Renal pelvis (tissue), 4 donors: Measurements from ENCODE around the gene SH2D1B. TPM values are rescaled to one million over a fixed set of nuclear protein-coding genes. Genes with fewer than 3 reads are reported as not detected.

Source experiments
- DNase-seq: peaks from one replicate; pipeline ENCODE4 v3.0.0-alpha.2; 2013
- polyA plus RNA-seq, 3 donors: library from polyadenylated mRNA; unstranded; fragments of 120-200 nt; gene quantifications; one replicate each; pipeline ENCODE4 v1.2.1, GENCODE V29; 2013; ENCODE audit not compliant: insufficient read length in 3 of 3

The SH2D1B gene
- polyA plus RNA-seq, 3 donors = 0.14 to 0.52 (median 0.27) TPM

GRCh38 chr1:162400790-162401355 is 11.1 kb downstream of the SH2D1B start:
- no peak for DNase-seq

- DNase-seq = no peak
These were observed 12.8 kb downstream of the SH2D1B start for GRCh38 chr1:162398999-162399580.

DNA sequence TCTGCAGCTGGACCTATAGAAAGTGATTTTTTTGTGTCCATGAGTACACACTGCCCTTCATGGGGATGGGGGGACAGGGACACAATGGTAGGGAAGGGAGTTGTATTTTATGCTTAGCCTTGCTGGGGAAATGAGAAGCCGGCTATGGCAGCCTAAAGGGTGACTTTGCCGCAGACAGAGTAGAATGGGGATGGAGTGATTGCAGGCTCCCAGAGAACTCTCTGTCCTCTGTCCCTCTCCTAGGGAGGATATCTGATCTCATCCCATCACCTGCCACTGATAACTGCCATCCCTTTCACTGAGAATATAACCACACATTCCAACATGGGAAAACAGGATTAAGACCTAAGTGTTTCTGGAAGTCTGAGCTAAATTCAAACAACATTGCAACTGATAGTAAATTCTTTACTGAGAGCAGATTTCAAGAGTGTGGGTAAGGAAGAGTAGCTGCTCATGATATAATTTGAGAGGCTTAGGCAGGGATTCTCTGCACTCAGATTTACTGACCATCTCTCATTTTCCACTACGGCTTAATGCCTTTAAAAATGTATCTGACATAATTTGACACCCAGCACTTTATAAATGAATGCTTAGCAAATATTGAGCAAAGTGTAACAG is 13.9 kb downstream of the SH2D1B start:
- no peak for DNase-seq

DNA sequence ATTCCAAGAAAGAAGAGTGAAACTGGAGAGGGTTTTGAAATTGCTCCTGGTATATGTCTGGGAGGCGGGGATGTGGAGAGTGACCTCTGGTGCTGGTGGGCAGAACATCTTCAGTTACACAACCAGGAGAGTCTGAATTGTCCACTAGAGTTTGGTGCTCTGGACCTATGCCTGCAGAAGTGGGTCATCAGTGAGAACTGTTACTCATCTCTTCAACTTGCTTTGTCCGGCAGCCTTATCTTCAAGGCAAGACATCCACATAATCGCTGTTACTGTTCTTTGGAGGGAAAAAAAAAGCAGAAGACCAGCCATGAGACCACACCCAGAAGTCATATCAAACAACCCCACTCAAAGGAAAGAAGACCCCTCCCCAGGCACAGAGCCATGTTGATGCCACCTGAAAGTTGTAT is 14.9 kb downstream of the SH2D1B start:
- no peak for DNase-seq

GRCh38 chr1:162396201-162396906 is 15.6 kb downstream of the SH2D1B start:
- no peak for DNase-seq

- no peak for DNase-seq
These were observed 20.0 kb downstream of the SH2D1B start for GRCh38 chr1:162391790-162392563.

DNA sequence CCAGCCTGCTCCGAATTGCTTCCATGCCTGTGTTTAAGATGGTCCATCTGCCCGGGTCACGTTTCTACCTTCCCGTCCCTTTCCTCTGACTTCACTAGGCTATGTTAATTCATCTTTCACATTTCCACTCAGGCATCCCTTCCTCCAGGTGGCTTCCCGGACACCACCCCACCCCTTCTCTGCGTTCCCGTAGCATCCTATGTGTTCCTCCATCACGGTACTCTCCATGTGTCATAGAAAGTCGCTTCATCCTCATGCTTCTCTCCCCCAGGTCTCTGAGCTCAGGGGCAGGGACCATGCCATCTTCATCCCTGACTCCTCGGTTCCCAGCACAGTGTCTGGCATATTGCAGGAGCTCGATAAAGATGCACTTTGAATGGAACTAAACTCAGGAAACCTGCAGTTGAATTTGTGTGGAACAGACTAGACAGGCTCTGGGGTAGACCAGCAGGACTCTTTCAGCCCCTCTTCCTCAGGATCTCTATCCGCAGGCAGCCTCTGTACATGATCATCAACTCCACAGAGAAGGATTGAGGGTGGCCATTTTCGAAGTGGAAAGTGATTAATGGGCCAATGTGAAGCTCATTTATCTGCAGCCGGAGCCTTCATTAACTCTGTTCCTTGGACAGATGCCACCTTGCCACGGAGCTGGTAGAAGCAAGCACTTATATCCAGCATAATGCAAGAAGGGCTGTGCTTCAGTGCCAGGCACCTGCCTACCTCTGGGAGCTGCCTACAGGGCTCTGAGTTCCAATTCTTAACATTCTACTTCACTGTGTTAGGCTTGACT is 21.3 kb downstream of the SH2D1B start:
- DNase-seq = no peak

- DNase-seq = no peak
These were observed 22.0 kb downstream of the SH2D1B start for GRCh38 chr1:162389971-162390370.

DNA sequence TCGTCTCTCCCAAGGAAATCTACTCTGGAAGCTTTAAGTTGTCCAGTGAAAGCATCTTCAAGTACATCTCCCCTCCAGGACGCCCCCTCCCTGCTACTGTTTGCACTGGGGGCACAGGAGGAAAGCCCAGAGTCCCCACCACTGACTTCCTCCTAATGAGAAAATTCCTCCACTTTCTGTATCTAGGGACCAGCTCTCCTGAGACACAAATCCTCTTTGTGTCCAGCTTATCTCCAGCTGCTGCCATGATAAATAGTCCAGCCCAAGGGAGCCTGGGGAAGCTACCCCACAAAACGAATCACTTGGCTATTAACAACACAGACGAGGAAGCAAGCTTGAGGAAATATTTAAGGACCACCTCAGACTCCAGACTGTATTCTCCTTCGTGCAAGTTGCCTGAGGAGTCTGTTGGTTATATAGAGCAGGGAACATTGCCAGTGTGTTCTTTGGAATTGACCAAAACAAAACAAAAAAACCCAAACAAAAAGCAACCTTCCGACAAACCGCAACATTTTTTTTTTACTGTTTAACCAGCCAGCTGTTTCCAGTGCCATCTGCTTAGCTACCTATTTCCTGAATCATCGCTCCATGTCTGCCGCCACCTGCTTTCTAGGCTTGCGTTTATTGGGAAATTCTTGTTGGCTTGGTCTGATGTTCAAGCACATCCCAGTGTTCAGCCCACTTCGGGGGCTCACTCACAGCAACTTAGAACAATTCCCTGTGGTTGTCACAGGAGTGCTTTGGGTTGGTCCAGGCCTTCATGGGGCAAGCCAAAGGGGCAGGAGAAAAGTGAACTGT is 22.7 kb downstream of the SH2D1B start:
- DNase-seq = no peak

- DNase-seq = no peak
These were observed 23.3 kb downstream of the SH2D1B start for GRCh38 chr1:162388615-162389014.

- DNase-seq = no peak
These were observed 23.8 kb downstream of the SH2D1B start for GRCh38 chr1:162388083-162388594.

- no peak for DNase-seq
These were observed 24.5 kb downstream of the SH2D1B start for GRCh38 chr1:162387226-162388082.

- no peak for DNase-seq
These were observed 25.4 kb downstream of the SH2D1B start for GRCh38 chr1:162386292-162387225.

DNA sequence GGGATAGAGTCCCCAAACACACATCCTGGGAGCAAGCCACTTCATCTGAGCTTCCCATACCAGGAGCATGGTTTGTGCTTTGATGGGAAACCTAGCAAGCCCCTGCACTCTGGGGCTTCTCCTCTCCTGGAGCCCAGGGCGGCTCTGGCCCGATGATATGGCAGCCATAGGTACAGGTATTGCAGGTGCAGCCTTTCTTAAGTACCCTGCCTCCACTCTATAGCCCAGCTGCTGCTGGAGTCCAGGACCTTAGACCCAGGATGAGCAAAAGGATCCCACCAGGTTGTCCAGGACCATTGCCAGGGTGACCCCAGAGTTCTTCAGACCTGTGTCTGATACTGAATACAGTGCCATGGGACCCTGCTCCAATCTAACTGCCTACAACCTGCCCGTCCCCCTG is 26.2 kb downstream of the SH2D1B start:
- DNase-seq = no peak

DNA sequence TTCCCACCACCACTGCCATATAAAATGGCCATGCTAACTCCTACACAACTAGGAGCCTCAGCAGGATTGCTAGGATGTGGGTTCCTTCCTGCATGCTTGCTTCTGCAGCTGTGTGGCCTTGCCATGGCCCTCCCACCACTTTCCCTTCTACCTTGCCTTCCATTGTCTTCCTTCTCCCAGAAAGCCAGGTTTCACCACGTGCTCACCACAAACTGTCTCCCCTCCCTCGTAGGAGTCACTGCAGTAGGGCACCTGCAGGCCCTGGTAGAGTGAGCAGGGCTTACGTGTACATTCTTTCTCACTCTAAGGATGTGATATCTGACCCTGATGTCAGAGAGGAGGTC is 26.7 kb downstream of the SH2D1B start:
- DNase-seq = no peak

GRCh38 chr1:162384601-162385279 is 27.2 kb downstream of the SH2D1B start:
- no peak for DNase-seq

DNA sequence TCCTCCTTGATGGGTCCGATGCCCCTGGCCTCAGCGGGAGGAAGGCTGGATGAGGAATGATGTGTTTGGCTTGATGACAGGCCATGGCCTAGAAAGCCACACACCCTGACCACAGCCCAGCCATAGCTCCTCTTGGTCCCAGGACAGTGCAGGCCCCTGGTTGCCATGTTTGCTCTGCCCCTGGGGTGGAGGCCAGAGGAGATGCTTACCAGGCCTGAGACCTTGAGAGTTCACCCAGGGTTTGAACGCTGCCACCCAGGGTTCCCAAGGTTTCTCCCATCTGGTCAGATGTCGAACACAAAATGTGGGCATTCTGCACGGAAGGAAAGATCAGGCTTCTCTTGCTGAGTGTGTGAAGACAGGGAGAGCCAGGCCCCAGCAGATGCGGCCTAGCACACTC is 27.8 kb downstream of the SH2D1B start:
- DNase-seq = no peak

DNA sequence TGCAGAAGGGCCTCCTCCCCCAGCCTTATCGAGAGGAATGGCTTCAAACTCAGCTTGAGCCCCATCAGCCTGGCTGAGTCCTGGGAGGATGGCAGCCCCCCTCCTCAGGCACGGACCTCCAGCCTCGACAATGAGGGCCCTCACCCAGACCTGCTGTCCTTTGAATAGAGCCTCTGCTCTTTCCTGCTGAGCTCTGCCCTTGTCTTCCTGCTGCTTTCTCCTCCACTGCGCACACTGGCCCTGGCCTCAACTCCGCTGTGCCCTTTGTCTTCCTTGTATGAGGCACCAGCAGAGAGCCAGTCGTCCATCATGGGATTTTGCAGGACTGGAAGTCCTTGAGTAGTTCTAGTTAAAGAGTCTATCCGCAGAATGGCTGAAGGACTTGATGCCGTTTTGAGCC is 28.4 kb downstream of the SH2D1B start:
- no peak for DNase-seq
